Adrenal gland (tissue), 12 donors: ENCODE results near the gene GAS2. TPM values are rescaled to one million over a fixed set of nuclear protein-coding genes. Genes with fewer than 3 reads are reported as not detected.

Source experiments
- DNase-seq, 7 donors: peaks; one replicate each; pipeline ENCODE4 v3.0.0-alpha.2; 2019 to 2020
- H3K27ac ChIP-seq, 5 donors: fragments of 200-600 bp; sonication (generic) in 4 of 5; 1 replicate in 3 of 5; 2 replicates in 2 of 5; pipeline versions ENCODE4 v1.5.1 to v1.8.0; 2016 to 2020; ENCODE audit warnings: mild to moderate bottlenecking in 1 of 5
- H3K27me3 ChIP-seq: fragments of 200-600 bp; 2 replicates; pipeline ENCODE4 v1.8.0; 2021
- H3K36me3 ChIP-seq, 2 donors: fragments of 200-600 bp; replicated peaks in 1 of 2; 1 replicate in 1 of 2; 2 replicates in 1 of 2; pipeline versions ENCODE4 v1.5.1 to v1.8.0; 2018 to 2022
- H3K4me1 ChIP-seq, 2 donors: fragments of 200-600 bp; replicated peaks in 1 of 2; 1 replicate in 1 of 2; 2 replicates in 1 of 2; pipeline versions ENCODE4 v1.5.1 to v1.8.0; 2018 to 2021
- H3K4me3 ChIP-seq, 4 donors: fragments of 200-600 bp; sonication (generic) in 3 of 4; one replicate each; pipeline ENCODE4 v1.5.1; 2016 to 2018
- H3K9me3 ChIP-seq, 3 donors: fragments of 200-600 bp; sonication (generic) in 1 of 3; replicated peaks in 1 of 3; 1 replicate in 2 of 3; 2 replicates in 1 of 3; pipeline versions ENCODE4 v1.5.1 to v1.8.0; 2016 to 2021
- POLR2A ChIP-seq, 2 donors: fragments of 450-650 bp; IDR thresholded peaks; one replicate each; pipeline ENCODE4 v1.6.1; 2017; ENCODE audit warnings: antibody characterized with exemption in 2 of 2, mild to moderate bottlenecking in 2 of 2, moderate library complexity in 1 of 2
- WGBS, 4 donors: extraction: QIAGEN DNeasy Blood & Tissue Kit in 2 of 4; methylation state at CpG; one replicate each; pipeline versions ENCODE4 v1.1.5 to v1.1.7; 2013 to 2017; 5-methylcytosine and 5-hydroxymethylcytosine counted together
- intact Hi-C, 2 donors: fragments of 100-400 bp; cut with DNase I; formaldehyde crosslinking; loops; one replicate each; pipeline versions ENCODE4 v1.14.1 to v1.15.0; 2022 to 2023
- polyA plus RNA-seq, 3 donors: library from polyadenylated mRNA; stranded (reverse); fragments of 200-250 nt in 2 of 3; fragments of 350-450 nt in 1 of 3; fragmentation: Illumina TruSeq in 1 of 3; extraction: RNeasy Lipid Tissue Mini Kit (QIAGEN cat#74804) in 1 of 3; gene quantifications; one replicate each; pipeline ENCODE4 v1.2.3, GENCODE V29; 2013 to 2014
- total RNA-seq, 9 donors: library from RNA; depleted of rRNA in 4 of 9; stranded (reverse); fragments of >200 nt in 4 of 9; fragments of 120-200 nt in 1 of 9; fragmentation: NEBNext Ultra II Directional in 1 of 9; extraction: Animal tissue kit (Norgen Biotek cat#: 25700) in 1 of 9; gene quantifications; one replicate each; pipeline versions ENCODE4 v1.1.0 to v1.2.4, GENCODE V29; 2013 to 2023
- TF ChIP-seq, protein P1 (sequence below), 6 experiments: fragments of 450-650 bp in 4 of 6; fragments of 200-600 bp in 2 of 6; sonication (generic) in 1 of 6; IDR thresholded peaks; 1 replicate in 5 of 6; 2 replicates in 1 of 6; pipeline versions ENCODE4 v1.5.1 to v1.8.0; 2016 to 2021; ENCODE audit warnings: antibody characterized with exemption in 6 of 6, mild to moderate bottlenecking in 2 of 6, moderate library complexity in 1 of 6
- donor health status: healthy with polysubstance abuse.
- donor health status: Bipolar disorder and iron deficiency.
- donor health status: DM: yes; HTN: yes; CAD: no.
- donor health status: DM: no; HTN: no; CAD: no.
- donor health status: DM: no; HTN: no; CAD: no.
- donor health status: DM: yes; HTN: yes; CAD: no.

GAS2 gene
- total and polyA plus RNA-seq, 12 donors = 0.56 to 14.8 (median 2.3) TPM

DNA sequence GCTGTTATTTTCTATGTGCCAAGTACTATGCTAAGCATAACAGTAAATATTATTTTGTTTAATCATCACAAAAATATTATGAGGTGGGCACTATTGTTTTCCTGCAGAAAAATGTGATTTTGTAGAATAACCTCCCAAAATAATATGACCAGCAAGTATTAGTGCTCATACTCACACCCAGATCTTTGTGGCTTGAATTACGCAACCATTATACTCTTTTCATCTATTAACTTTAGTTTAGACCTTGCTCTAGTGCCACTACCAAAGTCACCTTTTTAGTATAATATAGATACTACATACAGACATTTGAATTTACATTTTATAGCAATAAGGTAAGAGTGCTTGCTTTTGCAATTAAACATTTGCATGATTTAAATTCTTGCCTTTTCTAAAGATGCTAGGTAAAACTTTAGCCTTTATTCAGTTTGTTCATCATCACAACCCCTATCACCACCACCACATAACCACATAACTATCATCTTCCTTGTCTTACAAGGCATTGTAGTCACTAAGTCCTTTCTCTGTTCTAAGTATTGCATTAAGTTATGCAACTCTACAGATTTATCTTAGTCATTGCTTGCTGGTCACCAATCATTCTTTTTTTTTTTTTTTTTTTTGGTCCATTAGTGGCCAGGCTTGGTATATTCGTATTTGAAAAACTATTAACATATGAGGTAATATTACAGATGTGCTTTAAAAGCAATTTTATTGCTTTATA lies 68.4 kb downstream of the GAS2 start:
- TF ChIP-seq POLR2A (IDR thresholded peaks at IDR 0.05) = no peak
- TF ChIP-seq, protein P1, sequence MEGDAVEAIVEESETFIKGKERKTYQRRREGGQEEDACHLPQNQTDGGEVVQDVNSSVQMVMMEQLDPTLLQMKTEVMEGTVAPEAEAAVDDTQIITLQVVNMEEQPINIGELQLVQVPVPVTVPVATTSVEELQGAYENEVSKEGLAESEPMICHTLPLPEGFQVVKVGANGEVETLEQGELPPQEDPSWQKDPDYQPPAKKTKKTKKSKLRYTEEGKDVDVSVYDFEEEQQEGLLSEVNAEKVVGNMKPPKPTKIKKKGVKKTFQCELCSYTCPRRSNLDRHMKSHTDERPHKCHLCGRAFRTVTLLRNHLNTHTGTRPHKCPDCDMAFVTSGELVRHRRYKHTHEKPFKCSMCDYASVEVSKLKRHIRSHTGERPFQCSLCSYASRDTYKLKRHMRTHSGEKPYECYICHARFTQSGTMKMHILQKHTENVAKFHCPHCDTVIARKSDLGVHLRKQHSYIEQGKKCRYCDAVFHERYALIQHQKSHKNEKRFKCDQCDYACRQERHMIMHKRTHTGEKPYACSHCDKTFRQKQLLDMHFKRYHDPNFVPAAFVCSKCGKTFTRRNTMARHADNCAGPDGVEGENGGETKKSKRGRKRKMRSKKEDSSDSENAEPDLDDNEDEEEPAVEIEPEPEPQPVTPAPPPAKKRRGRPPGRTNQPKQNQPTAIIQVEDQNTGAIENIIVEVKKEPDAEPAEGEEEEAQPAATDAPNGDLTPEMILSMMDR (IDR thresholded peaks at IDR 0.05) = no peak
- Histone ChIP-seq H3K4me3 (no peak overlapping the region), H3K27ac (no peak overlapping the region), H3K9me3 (no peaks in the 10 kb centered on the region), H3K36me3 (no peaks in the 10 kb centered on the region), H3K27me3 (no peaks in the 10 kb centered on the region), H3K4me1 (no peaks in the 10 kb centered on the region)
- 73 to 87% (median 84%) methylated on average over 2 of the region's 2 CpGs for WGBS, 4 donors
- intact Hi-C loops = no loop called here
- no peak for DNase-seq

DNA sequence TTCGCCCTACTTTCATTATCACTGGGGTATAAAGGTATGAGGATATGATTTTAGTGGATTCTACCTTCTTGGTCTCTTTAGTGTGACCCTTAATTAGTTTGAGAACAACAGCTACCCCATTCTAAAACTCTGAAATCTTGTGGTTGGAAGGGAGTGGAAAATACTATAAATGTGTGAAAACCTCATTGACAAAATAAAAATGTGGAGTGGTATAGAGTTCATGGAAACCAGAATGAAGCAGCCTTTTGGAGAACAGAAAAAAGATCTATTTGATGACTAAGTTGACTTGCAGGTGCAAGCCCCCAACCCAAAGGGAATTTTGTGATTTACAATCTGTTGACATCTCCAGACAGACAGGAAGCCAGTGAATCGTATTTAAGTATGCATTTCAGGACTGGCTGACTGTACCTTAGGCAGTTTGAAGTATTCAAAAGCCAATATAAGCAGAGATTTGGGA lies 75.8 kb downstream of the GAS2 start:
- TF ChIP-seq, protein P1 (IDR thresholded peaks at IDR 0.05) = no peak
- TF ChIP-seq POLR2A (IDR thresholded peaks at IDR 0.05) = no peak
- Histone ChIP-seq H3K9me3 (no peaks in the 10 kb centered on the region), H3K4me1 (no peaks in the 10 kb centered on the region), H3K27ac (no peak overlapping the region), H3K36me3 (no peaks in the 10 kb centered on the region), H3K27me3 (no peaks in the 10 kb centered on the region), H3K4me3 (no peak overlapping the region)
- DNase-seq = no peak
- 42 to 54% (median 49%) methylated on average over 2 of the region's 2 CpGs for WGBS, 4 donors
- intact Hi-C loops = no loop called here

DNA sequence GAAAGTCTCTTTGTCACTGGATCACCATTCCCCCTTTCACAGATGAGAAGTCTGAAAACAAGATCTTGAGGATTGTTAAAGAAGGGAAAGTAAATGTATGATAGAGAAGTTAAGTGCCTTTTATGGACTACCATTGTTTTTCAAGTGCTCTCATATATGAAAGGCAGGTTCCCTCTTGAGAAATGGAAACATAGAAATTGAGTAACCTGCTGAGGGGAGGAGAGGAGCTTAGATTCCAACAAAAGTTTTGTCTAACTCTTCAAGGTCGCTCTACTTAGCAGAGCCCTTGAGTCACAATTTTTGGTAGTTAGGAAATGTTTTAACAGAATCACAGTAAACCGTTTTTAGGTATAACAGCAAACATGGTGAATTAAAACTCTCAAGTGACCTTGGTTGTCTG lies 83.1 kb downstream of the GAS2 start:
- Histone ChIP-seq H3K4me3 (no peak overlapping the region), H3K27me3 (no peaks in the 10 kb centered on the region), H3K9me3 (no peaks in the 10 kb centered on the region), H3K27ac (no peak overlapping the region), H3K4me1 (no peaks in the 10 kb centered on the region), H3K36me3 (no peaks in the 10 kb centered on the region)
- TF ChIP-seq, protein P1 (IDR thresholded peaks at IDR 0.05) = no peak
- TF ChIP-seq POLR2A (IDR thresholded peaks at IDR 0.05) = no peak
- no peak for DNase-seq
- 44 to 57% (median 54%) methylated on average over 2 of the region's 2 CpGs for WGBS, 4 donors
- intact Hi-C loops = no loop called here

DNA sequence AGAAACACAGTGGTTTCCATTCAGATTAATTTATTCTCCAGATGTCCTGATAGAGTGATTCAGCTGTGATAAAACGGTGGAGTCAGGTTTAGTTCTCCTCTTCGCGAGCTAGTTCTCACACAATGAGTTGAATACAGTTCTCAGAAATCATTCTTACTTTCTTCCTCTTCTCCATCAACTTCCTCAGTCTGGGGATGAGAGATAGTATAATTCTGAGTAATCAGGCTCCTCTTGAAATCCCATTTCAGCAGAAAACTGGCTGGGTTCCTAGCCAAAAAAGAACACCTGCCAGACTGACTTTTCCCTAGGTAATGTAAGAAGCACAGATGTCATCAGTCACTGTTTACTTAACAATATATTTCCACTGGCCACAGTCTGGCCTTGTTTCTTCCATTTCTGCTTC lies 86.5 kb downstream of the GAS2 start:
- TF ChIP-seq POLR2A (IDR thresholded peaks at IDR 0.05) = no peak
- TF ChIP-seq, protein P1 (IDR thresholded peaks at IDR 0.05) = no peak
- H3K4me1 ChIP-seq = no peaks in the 10 kb centered on the region
- H3K27me3 ChIP-seq = no peaks in the 10 kb centered on the region
- H3K27ac ChIP-seq = no peak overlapping the region
- H3K36me3 ChIP-seq = no peaks in the 10 kb centered on the region
- DNase-seq = no peak
- no peaks in the 10 kb centered on the region for H3K9me3 ChIP-seq
- intact Hi-C loops = no loop called here
- H3K4me3 ChIP-seq = no peak overlapping the region
- 69 to 79% (median 71%) methylated on average over 3 of the region's 3 CpGs for WGBS, 4 donors
